Activated T-cell treated with anti-CD3 and anti-CD28 coated beads, Interleukin-2, amount 50 U/mL, for 4 hours (primary cell): ENCODE data around the gene HK1. TPM values are rescaled to one million over a fixed set of nuclear protein-coding genes. Genes with fewer than 3 reads are reported as not detected.

Source experiments
- ATAC-seq, 2 donors: fragments of 200-7000 bp; cut with Tn5 transposase; one replicate each; pipeline ENCODE4 v1.10.0; 2021
- DNase-seq: peaks from one replicate; pipeline ENCODE4 v3.0.0-alpha.2; 2020
- H3K27me3 Mint-ChIP-seq: one replicate; pipeline ENCODE4 v1.8.0; 2021; ENCODE audit warnings: low read depth, mixed read lengths
- H3K36me3 Mint-ChIP-seq: one replicate; pipeline ENCODE4 v1.8.0; 2022; ENCODE audit warnings: mixed read lengths; ENCODE audit not compliant: insufficient read depth
- H3K4me1 Mint-ChIP-seq: one replicate; pipeline ENCODE4 v1.8.0; 2021; ENCODE audit warnings: low read depth, mixed read lengths
- H3K4me3 Mint-ChIP-seq: one replicate; pipeline ENCODE4 v1.8.0; 2021; ENCODE audit warnings: mild to moderate bottlenecking, moderate library complexity, mixed read lengths
- H3K9me3 Mint-ChIP-seq: one replicate; pipeline ENCODE4 v1.8.0; 2021; ENCODE audit warnings: mixed read lengths
- total RNA-seq, 3 donors: library from RNA; stranded (reverse); gene quantifications; one replicate each; pipeline ENCODE4 v1.2.1, GENCODE V29; 2021

The HK1 gene
- total RNA-seq, 3 donors from 2014 or later: 147 to 169 (median 165) TPM

DNA sequence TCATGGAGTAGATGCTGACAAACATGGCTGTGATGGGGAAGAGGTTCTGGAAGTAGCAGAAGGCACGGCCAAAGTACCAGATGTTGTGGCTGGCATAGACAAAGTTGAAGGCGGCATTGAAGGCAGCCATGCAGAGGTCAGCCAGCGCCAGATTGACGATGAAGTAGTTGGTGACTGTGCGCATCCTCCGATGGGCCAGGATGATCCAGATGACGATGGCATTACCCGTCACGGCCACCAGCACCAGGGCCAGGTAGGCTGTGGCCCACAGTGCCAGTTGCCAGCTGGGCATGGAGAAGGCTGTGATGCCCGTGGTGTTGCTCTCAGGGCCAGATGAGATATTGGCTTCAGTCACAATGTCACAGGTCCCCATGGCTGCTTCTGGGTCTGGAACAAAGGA, 137.7 kb downstream of the HK1 start:
- H3K9me3 Mint-ChIP-seq: no peaks in the 10 kb centered on the region
- H3K4me1 Mint-ChIP-seq: no peaks in the 10 kb centered on the region
- H3K27me3 Mint-ChIP-seq: no peaks in the 10 kb centered on the region
- DNase-seq (no peak), ATAC-seq (no peak)
- no peaks in the 10 kb centered on the region for H3K36me3 Mint-ChIP-seq
- H3K4me3 Mint-ChIP-seq: no peak overlapping the region

DNA sequence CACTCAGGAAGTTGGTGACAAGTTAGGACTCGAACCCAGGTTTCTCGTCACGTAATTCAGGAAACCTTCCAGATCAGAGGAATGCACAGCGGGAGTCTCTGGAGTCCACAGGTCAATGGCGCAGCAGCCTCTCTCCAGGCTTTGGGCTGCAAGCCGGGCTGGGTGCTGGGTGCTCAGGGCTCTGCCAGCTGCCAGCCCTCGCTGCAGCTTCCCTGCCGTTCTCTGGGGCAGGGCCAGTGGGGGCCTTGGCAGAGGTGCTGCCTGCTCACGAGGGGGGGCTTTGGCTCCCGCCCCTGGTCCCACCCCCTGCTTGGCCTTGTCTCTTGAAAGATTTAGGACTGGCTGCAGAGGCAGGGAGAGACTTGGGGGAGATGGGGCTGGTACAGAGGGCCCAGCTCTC, 138.4 kb downstream of the HK1 start, which contains the start of gene TACR2:
Gene TACR2, minus strand, starts transcription at position 224 of the 400 bp plus-strand sequence. CDS start 595 bp downstream, outside the sequence.
- Mint-ChIP-seq H3K4me1 (no peaks in the 10 kb centered on the region), H3K36me3 (no peaks in the 10 kb centered on the region), H3K27me3 (no peaks in the 10 kb centered on the region), H3K9me3 (no peaks in the 10 kb centered on the region), H3K4me3 (no peak within 1 kb of the TSS)
- DNase-seq: no peak
- no peak for ATAC-seq

DNA sequence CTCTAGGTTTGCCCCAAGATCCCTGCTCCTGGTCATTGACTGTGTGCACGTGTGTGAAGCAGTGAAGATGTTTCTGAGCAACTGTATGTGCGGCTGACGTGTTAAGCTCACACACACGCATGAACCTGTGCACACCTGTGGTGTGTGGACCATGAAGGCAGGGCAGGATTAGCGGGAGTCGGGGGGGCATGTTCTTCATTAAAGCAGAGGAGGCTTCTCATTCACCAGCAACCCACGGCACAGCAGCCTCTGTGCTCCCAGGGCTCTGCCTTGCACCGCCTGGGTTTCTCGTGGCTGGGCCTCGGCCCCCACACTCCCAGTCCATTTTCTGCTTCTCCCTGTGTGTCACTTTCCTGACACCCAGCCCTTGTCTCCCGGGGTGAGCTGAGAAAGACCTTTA, 139.2 kb downstream of the HK1 start:
- no peaks in the 10 kb centered on the region for H3K36me3 Mint-ChIP-seq
- peaks cover 7% of the 10 kb centered on the region for H3K4me1 Mint-ChIP-seq
- no peak overlapping the region for H3K4me3 Mint-ChIP-seq
- DNase-seq: no peak
- no peaks in the 10 kb centered on the region for H3K27me3 Mint-ChIP-seq
- no peak for ATAC-seq
- H3K9me3 Mint-ChIP-seq: no peaks in the 10 kb centered on the region

DNA sequence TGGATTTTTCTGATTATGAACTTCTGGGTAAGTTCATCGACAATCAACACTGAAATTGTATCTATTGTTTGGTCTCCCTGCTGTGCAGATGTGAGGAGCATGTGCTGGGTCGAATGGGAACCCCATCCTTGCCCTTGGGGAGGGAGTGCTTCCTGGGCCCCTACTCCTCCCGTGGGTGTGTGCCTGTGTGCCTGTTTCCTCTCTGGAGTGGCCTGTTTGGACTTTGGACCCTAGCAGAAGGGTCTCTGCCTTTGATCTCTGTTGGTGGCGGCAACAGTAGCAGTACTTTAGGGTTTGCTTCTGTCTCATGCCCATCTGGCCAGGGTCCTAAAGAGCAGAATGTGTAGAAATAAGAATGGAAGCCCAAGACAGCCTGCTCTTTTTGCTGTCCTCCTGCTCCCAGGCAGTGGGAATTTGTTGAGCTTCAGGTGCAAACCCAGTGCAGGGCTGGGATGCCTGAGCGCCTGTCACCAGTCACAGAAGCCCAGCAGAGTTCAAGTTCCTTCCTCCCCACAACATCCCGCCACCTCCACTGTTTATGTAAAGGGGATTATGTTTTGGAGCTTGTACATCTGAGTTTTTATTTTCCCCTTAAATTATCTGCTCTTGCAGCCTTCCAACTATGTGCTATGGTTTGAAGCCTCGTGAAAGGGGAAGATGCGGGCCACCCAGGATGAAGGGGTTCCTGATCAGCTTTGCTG, 139.9 kb downstream of the HK1 start:
- no peaks in the 10 kb centered on the region for H3K27me3 Mint-ChIP-seq
- no peaks in the 10 kb centered on the region for H3K9me3 Mint-ChIP-seq
- DNase-seq (no peak), ATAC-seq (no peak)
- no peak overlapping the region for H3K4me3 Mint-ChIP-seq
- H3K36me3 Mint-ChIP-seq: no peaks in the 10 kb centered on the region
- peaks cover 7% of the 10 kb centered on the region for H3K4me1 Mint-ChIP-seq

DNA sequence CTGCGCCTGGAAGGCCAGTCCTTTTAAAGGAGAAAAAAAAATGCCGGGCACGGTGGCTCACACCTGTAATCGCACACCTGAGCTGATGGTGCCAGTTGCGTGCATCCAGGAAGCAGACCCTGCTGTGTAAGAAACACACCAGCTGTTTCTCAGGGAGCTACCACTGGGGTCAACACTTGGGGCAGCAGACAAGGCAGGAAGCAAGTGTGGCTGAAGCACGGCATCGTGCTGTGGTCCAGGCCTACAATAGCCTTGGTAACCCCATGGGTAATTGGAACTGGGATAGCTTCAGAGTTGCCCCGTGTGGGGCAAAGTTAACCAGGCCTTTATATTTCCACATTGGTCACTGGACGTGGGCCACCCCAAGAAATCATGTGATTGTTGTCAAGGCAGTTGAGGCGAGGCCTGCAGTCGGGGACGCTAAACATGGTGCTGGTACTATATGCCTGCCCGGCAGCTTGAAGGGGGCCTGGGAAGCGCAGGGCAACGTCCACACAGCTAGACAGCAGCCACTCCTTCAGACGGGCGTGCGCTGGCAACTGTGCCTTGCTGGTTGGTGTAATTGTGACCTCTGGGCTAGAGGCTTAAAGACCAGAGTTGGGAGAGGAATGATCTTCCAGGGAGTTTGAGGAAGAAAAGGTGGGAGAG, 140.9 kb downstream of the HK1 start:
- ATAC-seq (no peak), DNase-seq (no peak)
- H3K4me1 Mint-ChIP-seq: peaks cover 14% of the 10 kb centered on the region
- no peaks in the 10 kb centered on the region for H3K27me3 Mint-ChIP-seq
- H3K36me3 Mint-ChIP-seq: no peaks in the 10 kb centered on the region
- H3K9me3 Mint-ChIP-seq: no peaks in the 10 kb centered on the region
- H3K4me3 Mint-ChIP-seq: no peak overlapping the region

DNA sequence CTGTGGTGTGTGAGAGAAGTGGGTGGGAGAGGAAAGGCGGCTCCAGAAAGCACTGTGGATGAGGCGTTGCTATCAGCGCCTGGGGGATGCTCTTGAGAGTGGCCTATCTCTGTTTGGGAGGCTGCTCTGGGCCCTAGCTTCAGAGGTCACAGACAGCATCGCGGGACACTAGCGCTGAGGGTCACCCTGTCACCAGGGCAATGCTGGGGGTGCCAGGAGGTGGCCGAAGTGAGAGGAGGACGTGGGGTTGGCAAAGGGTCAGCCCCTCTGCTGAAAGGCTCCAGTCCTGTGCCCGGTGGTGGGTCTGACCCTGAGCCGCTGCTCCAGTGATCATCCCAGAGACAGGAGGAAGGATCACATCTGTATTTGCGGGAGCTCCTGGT, 141.4 kb downstream of the HK1 start:
- no peak for ATAC-seq
- no peaks in the 10 kb centered on the region for H3K36me3 Mint-ChIP-seq
- no peak for DNase-seq

DNA sequence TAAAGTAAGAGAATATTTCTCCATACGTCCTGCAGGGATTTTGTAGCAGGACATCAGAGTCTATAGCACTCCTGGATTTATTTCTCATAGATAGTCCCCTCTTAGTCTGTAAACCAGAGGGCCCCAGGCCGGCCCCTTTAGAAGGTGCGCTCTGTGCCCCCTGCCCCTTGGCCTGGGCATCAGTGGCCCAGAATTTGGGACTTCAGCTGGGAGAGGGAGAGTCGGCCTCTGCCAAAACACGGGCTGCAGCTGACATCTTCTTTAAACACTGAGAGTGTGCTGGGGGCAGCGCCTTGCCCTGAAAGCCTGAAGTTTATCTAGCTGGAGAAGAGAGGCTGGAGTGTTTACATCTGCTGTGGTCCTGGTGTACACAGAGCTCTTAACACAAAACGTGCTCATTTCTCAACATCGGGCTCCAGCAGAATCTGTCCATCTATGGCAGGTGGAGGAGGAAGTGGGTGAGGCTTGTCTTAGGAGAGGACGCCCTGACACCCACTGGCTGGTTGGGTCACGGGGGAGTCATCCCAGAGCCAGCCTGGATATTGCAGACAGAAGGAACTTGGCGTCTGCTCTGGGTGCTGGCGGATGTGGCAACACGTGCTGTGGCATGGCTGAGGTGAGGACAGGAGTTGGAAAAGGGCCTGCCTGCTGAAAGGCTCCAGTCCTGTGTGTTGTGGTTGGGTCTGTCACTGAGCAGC, 143.5 kb downstream of the HK1 start:
- Mint-ChIP-seq H3K4me3 (no peak overlapping the region), H3K4me1 (peaks cover 37% of the 10 kb centered on the region), H3K27me3 (no peaks in the 10 kb centered on the region), H3K9me3 (no peaks in the 10 kb centered on the region), H3K36me3 (no peaks in the 10 kb centered on the region)
- DNase-seq: no peak
- ATAC-seq: no peak

More for the DNA sequence above, 141.4 kb downstream of the HK1 start:
- no peak overlapping the region for H3K4me3 Mint-ChIP-seq
- H3K27me3 Mint-ChIP-seq: no peaks in the 10 kb centered on the region
- peaks cover 17% of the 10 kb centered on the region for H3K4me1 Mint-ChIP-seq
- no peaks in the 10 kb centered on the region for H3K9me3 Mint-ChIP-seq

DNA sequence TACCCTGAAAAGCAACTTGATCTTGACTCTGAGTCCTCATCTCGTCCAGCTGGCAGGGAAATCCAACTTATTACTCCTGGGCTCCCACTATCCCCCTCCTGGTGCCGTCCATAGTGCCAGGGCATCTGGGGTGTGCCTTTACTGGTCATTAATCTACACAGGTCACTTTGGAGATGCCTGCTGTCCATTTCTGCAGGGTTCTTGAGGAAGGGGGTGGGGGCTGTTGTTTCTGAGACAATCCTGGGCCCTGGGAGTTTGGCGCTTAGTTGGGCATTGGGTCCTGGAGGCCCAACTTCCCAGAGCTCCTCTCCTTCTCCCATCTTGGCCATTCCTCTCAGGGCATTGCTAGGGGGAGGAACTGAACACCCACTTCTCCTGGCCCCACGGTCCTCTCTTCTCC, 144.4 kb downstream of the HK1 start:
- H3K9me3 Mint-ChIP-seq: no peaks in the 10 kb centered on the region
- peaks cover 43% of the 10 kb centered on the region for H3K4me1 Mint-ChIP-seq
- ATAC-seq (no peak), DNase-seq (no peak)
- no peak overlapping the region for H3K4me3 Mint-ChIP-seq
- H3K27me3 Mint-ChIP-seq: no peaks in the 10 kb centered on the region
- H3K36me3 Mint-ChIP-seq: no peaks in the 10 kb centered on the region

DNA sequence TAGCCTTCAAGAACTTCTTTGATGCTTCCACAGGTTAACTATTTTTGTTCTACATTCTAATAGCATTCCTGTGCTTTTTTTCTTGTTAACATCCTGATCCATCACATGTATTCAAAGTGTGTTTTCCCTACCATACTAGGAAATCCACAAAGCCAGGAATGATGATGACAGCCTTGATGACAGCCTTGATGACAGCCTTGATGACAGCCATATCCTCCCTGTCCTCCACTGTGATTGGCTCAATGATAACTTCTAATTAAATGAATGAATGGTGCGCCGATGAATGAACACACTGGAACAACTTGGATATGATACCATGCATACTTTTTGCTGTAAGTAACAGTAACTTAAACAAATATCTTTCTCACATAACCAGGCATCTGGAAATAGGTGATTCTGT, 146.7 kb downstream of the HK1 start:
- no peak for DNase-seq
- no peak for ATAC-seq
- H3K9me3 Mint-ChIP-seq: no peaks in the 10 kb centered on the region
- H3K27me3 Mint-ChIP-seq: no peaks in the 10 kb centered on the region
- H3K36me3 Mint-ChIP-seq: no peaks in the 10 kb centered on the region
- peaks cover 49% of the 10 kb centered on the region for H3K4me1 Mint-ChIP-seq
- no peak overlapping the region for H3K4me3 Mint-ChIP-seq

DNA sequence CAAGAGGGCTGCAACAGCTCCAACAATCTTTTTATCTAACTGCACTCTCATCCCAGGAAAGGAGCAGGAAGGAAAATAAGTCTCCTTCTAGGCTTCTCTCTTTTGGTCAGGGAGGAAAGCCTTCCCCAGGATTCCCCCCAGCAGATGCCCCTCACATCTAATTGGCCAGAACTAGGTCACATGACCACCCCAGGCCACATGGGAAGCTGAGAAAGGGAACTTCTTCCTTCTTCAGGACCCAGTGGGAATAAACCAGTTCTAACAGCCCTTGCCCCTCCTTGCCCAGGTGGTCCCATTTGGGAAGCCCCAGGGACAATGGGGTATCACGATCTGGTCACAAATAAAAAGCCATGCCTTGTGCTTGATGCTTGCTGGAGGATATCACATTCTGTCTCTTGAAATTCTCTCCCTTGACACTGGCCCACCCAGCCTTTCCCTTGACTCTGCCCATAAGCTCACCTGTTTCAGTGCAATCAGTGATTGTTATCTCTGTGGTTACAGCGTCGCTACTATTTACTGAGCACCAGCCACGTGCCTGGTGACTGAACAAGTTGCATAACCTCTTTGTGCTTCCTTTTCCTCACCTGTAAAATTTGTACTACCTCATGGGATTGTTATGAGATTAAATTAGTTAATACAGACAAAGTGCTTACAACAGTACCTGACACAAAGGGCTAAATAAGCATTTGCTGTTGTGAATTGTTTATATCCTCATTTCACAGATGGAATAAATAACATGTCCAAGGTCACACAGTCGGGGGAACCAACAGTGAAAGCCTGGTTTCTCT, 147.4 kb downstream of the HK1 start:
- ATAC-seq (peak; percentile 21 to 38), DNase-seq (no peak)
- Mint-ChIP-seq H3K36me3 (no peaks in the 10 kb centered on the region), H3K4me3 (no peak overlapping the region), H3K27me3 (no peaks in the 10 kb centered on the region), H3K4me1 (peaks cover 49% of the 10 kb centered on the region), H3K9me3 (no peaks in the 10 kb centered on the region)

DNA sequence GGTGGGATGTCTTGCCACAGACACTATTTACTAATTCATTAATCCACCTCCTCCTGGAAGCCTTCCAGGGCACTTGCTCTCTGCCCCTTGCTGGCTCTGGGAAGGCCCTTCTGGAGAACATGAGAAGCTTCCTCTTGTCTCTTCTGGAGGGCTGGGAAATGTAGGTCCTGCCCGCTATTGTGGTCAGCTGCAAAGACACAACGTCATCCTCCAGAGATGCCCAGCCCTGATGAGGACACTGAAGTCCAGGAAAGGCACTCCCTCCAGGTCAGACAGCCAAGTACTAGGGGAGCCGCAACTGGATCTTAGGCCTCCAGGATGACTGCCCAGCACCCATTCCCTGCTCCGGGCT, 148.1 kb downstream of the HK1 start:
- Mint-ChIP-seq H3K27me3 (no peaks in the 10 kb centered on the region), H3K4me3 (no peak overlapping the region), H3K9me3 (no peaks in the 10 kb centered on the region), H3K4me1 (peaks cover 49% of the 10 kb centered on the region), H3K36me3 (no peaks in the 10 kb centered on the region)
- no peak for DNase-seq
- peak in 1 of 2 donors; percentile 5 for ATAC-seq

DNA sequence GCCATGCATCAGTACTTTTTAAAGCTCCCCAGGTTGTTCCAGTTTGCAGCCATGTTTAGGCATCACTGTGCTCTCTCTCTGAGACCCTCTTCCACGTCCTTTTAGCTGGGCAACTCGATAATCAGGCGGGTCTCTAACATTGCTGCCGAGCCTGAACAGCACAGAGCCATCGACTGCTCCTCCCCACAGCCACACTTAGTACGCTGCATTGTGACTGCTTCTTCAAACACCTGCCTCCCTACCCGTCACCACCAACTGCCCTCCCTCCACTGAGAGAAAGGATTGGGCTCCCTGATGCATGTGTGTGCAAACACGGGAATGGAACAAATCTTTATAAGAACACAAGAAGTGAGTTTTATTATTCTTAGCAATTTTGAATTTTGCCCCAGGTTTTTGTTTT, 149.9 kb downstream of the HK1 start:
- ATAC-seq: no peak
- Mint-ChIP-seq H3K36me3 (no peaks in the 10 kb centered on the region), H3K9me3 (no peaks in the 10 kb centered on the region), H3K27me3 (no peaks in the 10 kb centered on the region), H3K4me1 (peaks cover 42% of the 10 kb centered on the region), H3K4me3 (no peak overlapping the region)
- DNase-seq: no peak

DNA sequence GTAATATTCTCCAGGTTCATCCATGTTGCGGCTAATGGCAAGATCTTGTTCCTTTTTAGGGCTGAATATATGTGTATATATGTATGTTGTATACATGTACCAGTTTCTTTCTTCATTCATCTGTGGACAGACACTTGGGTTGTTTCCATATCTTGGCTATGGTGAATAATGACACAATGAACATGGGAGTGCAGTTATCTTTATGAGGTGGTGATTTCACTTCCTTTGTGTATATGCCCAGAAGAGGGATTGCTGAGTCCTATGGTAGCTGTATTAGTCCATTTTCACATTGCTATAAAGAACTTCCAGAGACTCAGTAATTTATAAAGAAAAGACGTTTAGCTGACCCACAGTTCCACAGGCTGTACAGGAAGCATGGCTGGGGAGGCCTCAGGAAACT, 155.9 kb downstream of the HK1 start:
- Mint-ChIP-seq H3K4me1 (no peaks in the 10 kb centered on the region), H3K9me3 (no peaks in the 10 kb centered on the region), H3K27me3 (peaks cover 9% of the 10 kb centered on the region), H3K36me3 (no peaks in the 10 kb centered on the region), H3K4me3 (no peak overlapping the region)
- ATAC-seq (no peak), DNase-seq (no peak)

DNA sequence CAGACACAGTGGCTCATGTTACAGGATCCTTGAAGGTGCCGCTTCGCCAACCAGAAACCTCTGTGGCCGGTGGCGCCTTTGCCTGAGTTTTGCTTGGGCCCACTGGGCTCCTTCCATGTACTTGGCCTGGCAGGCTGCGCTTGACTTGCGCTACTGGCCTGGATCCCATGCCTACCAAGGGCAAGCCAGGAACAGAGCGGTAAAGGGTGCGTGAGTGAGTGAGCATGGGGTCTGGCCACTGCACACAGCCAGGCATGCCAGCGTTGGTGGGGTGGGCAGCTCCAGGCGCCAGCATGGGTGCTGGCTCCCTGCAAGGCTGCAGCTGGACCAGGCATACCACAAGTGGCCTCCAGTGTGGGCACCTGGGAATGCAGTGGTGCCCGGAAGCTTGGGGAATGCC, 156.6 kb downstream of the HK1 start:
- ATAC-seq (no peak), DNase-seq (no peak)
- H3K36me3 Mint-ChIP-seq: no peaks in the 10 kb centered on the region
- H3K4me1 Mint-ChIP-seq: no peaks in the 10 kb centered on the region
- H3K9me3 Mint-ChIP-seq: no peaks in the 10 kb centered on the region
- no peak overlapping the region for H3K4me3 Mint-ChIP-seq
- H3K27me3 Mint-ChIP-seq: peaks cover 12% of the 10 kb centered on the region
